GM18508 (cell line): Measurements from ENCODE around the gene ZNF512B.

Source experiments
- ATAC-seq: cut with Tn5 transposase; IDR thresholded peaks from one replicate; pipeline ENCODE4 v1.9.1; 2021; ENCODE audit warnings: moderate number of reproducible peaks; ENCODE audit not compliant: insufficient read depth, unreplicated experiment

Gene ZNF512B

GRCh38 chr20:63952769-63953168 lies 17.0 kb downstream of the ZNF512B start:
- ATAC-seq = no peak

DNA sequence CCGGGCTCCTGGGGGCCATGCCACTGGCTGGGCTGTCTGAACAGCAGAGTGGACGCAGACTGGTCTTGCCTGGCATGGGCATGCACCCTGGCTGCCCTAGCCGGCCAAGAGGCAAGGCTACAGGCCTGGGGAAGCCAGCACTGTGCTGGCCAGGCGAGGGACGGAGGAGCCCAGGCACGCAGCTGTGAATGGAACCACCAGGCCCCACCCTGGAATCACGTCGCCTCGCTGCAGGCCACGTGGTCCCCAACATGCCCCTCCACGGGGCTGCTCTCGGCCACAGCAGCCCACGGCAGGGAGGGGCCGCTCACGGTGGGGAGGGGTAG lies 17.6 kb downstream of the ZNF512B start:
- ATAC-seq = no peak

DNA sequence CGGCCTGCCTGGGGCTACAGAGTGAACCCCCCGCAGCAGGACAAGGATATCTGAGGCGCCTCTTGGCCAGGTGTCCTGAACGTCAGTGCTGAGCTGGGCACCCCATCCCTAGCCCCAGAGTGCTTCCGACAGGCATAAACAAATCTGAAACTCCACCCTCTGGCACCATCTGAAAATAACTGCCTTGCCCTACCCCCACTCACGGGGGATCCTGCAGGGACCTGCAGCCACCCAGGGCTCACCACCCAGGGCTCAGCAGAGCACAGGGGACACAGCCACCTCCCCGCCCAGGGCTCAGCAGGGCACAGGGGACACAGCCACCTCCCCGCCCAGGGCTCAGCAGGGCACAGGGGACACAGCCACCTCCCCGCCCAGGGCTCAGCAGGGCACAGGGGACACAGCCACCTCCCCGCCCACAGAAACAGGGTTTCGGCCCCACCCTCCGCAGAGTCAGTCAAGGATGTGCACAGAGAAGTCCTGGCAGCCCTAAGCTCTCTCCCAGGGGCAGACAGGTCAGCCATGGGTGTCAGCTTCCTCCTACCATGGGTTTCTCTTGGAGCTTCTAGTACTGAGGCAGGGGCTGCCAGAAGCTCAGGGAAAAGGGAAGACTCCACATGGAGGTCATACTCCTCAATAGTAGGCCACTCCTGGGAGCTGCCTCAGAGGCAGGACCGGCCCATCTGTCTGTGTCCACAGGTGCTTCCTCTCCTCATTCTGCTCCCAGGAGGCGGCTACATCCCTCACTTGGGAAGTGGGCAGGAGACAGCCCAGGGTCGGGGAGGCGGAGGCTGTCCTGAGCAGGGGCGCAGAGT lies 18.1 kb downstream of the ZNF512B start:
- no peak for ATAC-seq

DNA sequence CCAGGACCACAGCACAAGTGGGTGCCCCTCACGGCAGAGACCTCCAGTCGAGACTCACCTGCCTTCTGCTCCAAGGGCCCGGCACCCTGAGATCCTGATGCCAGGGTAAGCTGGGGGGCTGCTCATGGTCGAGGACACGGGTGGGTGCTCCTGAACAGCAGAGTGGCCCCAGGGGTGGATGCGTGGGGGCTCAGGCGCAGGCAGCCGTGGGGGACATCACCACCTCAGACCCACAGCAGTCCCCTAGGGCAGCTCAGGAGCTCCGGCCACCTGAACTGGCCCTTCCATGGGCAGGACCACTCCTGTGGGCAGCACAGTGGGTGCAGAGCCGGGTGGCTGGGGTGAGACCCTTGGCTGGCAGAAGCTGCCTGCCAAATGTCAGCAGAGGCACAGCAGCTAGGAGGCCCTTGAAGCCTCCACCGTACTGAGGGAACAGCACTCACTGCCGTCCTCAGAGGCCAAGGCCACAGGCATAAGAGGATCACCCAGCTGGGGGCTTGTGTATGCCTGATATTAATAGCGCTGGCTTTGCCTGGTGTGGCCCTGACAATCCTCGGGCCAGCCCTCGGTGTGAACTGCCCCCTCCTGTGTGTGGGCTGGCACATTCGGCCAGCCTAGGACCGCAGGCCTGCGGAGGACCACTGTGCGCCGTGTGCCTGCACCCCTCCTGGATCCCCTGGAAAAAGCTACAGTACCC lies 18.9 kb downstream of the ZNF512B start:
- no peak for ATAC-seq

- no peak for ATAC-seq
Measured at GRCh38 chr20:63947638-63948456, 21.9 kb downstream of the ZNF512B start.

- no peak for ATAC-seq
Measured at GRCh38 chr20:63946986-63947637, 22.6 kb downstream of the ZNF512B start.

- no peak for ATAC-seq
Measured at GRCh38 chr20:63945921-63946920, 23.5 kb downstream of the ZNF512B start.

DNA sequence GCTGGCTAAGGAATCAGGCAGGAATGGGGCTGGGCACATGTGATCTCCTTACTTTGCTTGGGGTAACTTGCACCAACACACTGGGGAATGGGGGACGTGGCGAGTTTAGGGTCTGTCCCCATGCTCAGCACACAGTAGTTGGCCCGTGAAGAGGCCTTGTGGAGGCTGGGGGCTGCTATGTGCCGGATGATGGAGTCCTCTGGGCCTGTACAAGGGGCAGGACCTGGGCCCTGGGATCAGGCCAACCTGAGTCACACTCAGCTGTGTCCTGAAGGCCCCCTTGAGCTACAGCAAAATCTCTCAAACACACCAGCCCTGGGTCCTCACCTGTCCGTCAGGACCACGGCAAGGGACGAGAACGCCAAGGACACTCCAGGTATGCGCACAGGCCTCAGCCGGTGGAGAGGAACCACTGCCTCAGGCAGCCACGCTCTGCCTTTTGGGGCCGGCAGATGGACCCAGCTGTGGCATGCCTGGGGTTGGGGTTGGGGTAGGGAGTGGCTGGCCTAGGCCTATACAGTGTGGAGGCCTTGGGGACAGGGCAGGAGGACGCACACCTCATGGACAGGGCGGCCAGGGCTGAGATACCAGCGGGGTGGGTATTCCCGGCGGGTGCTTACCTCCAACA lies 24.6 kb downstream of the ZNF512B start:
- no peak for ATAC-seq

DNA sequence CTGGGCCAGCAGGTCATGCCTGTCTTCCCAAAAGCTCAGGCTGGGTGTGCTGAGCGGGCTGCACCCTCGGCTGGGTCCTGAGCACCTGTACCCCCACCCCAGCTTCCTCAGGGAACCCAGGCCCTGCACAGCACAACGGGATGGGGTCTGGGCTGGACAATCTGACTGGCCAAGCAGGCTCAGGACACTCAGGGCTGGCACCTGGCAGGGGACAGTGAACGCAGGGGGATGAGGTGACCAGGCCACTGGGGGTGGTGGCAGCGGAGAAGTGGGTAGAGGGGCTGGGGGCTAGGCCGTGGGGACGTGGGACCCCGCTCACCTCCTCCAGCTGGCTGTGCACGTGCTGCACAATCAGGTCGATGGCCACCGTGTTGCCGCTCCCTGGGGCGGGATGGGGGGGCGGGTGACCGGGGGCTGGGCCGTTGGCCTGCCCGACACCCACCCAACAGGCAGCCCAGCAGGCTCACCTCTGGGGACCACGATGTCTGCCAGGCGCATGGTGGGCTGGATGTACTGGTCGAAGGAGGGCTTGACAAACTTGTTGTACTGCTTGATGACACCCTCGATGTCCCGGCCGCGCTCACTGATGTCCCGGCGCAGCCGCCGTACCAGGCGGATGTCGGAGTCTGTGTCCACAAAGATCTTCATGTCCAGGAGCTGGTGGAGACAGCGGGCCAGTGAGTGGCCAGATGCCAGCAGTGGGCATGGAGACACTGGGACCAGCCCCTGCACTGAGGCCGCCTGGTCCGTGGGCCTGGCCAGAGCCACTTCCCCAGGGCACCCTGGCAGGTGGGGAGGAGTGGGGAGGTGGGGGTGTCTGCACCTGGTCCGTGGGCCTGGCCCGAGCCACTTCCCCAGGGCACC lies 25.4 kb downstream of the ZNF512B start:
- ATAC-seq = no peak

DNA sequence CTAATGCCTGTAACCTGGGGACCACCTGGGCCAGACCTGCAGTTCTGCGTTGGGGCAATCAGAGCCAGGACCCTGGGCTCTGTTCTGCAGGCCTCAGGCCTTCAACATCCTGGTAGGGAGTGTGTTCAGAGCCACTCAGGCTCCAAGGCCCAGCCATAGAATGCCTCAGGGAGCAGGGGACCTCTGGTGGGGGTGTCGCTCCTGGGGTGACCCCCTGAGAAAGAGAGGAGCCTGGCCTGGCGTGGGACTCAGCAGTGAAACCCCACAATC lies 26.0 kb downstream of the ZNF512B start:
- no peak for ATAC-seq

- ATAC-seq = no peak
Measured at GRCh38 chr20:63942969-63943807, 26.5 kb downstream of the ZNF512B start.

DNA sequence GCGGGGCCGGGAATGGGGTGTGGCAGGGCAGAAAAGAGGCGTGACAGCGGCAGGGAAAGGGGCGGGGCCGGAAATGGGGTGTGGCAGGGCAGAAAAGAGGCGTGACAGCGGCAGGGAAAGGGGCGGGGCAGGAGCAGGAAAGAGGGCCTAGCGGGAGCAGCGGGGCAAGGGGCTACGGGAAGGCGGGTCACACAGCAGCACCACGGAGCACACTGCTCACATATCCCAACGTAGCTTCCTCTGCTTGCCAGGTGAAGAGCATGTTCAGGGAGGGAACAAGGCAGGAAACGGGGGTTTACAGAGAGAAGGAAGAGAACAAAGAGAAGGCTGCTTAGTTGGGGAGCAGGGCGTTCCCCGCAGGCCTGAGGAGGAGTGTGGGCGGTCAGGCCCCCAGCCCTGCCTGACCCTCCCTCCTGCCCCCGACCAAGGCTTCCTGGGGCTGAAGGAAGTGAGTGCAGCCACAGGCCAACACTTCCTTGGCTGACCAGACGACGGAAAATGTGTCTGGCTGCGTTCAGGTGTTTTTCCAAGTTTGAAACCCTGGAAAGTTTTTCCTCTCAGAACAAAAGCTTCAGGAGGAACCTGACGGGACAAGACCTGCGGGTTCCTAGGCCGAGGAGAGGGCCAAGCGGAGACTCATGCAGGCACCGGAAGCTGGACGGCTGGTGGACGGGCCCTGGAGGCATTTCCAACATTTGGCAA lies 27.3 kb downstream of the ZNF512B start:
- no peak for ATAC-seq

- ATAC-seq = no peak
Measured at GRCh38 chr20:63941282-63942081, 28.2 kb downstream of the ZNF512B start.

- no peak for ATAC-seq
Measured at GRCh38 chr20:63940472-63941266, 29.1 kb downstream of the ZNF512B start.

DNA sequence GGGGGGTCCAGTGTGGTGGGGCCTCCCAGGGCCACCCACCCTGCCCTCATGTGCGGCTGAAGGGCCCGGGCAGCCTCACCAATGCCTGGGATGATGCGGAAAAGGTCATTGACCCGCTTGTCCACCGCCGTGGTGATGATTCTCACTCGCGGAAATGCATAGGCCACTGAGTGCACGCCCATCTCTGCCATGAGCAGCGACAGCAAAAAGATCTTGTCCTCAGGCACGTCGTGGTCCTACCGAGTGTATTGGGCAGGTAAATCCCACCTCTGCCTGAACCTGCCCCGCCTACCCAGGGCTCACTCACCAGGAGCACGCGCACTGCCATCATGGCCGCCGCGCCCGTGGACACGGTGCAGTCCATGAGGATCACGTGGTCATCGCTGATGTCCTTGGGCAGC lies 29.7 kb downstream of the ZNF512B start:
- ATAC-seq = no peak
